ENCODE results near the gene ZNF878. TPM values are rescaled to one million over a fixed set of nuclear protein-coding genes. Genes with fewer than 3 reads are reported as not detected.
"Not testable (repeated sequence)": the region's sequence is repeated elsewhere in the genome, so short reads cannot be mapped to it uniquely, and the experiment has no call there.

Gene ZNF878
- total RNA-seq (2014; rRNA removed; shearing (Covaris generic)): 1.4 and 1.9 TPM in 2 replicates

- peak; percentile 96 for DNase-seq (ENCODE audit: low spot score)
- in situ Hi-C loops (cut with HindIII; ENCODE audit: low sequenced_read_pairs): no loop called here
These were observed at the start of gene ZNF878 for GRCh38 chr19:12052497-12053169. TSS of gene ZNF878 (minus strand) at chr19:12052961. CDS start at chr19:12052801, 160 bp downstream.

GRCh38 chr19:12098040-12098439 lies 45.3 kb upstream of the ZNF878 start:
- no peak for DNase-seq (ENCODE audit: low spot score)
- in situ Hi-C loops (cut with HindIII; ENCODE audit: low sequenced_read_pairs): no loop called here

- in situ Hi-C loops (cut with HindIII; ENCODE audit: low sequenced_read_pairs): no loop called here
- no peak for DNase-seq (ENCODE audit: low spot score)
These were observed 42.5 kb upstream of the ZNF878 start for GRCh38 chr19:12095111-12095790.

GRCh38 chr19:12093777-12094176 lies 41.0 kb upstream of the ZNF878 start:
- in situ Hi-C loops (cut with HindIII; ENCODE audit: low sequenced_read_pairs): no loop called here
- DNase-seq (ENCODE audit: low spot score): no peak

- DNase-seq (ENCODE audit: low spot score): no peak
- in situ Hi-C loops (cut with HindIII; ENCODE audit: low sequenced_read_pairs): no loop called here
These were observed 40.2 kb upstream of the ZNF878 start for GRCh38 chr19:12092956-12093355.

- in situ Hi-C loops (cut with HindIII; ENCODE audit: low sequenced_read_pairs): no loop called here
- DNase-seq (ENCODE audit: low spot score): peak; percentile 40
These were observed 39.5 kb upstream of the ZNF878 start for GRCh38 chr19:12092065-12092867.

- DNase-seq (ENCODE audit: low spot score): peak; percentile 21
- in situ Hi-C loops (cut with HindIII; ENCODE audit: low sequenced_read_pairs): no loop called here
These were observed 38.0 kb upstream of the ZNF878 start for GRCh38 chr19:12090807-12091206.

- no peak for DNase-seq (ENCODE audit: low spot score)
- in situ Hi-C loops (cut with HindIII; ENCODE audit: low sequenced_read_pairs): no loop called here
These were observed 32.5 kb upstream of the ZNF878 start for GRCh38 chr19:12085074-12085818.

- DNase-seq (ENCODE audit: low spot score); in situ Hi-C loops (cut with HindIII; ENCODE audit: low sequenced_read_pairs): not testable (repeated sequence)
These were observed 30.6 kb upstream of the ZNF878 start for GRCh38 chr19:12083336-12083735.

- DNase-seq (ENCODE audit: low spot score): no peak
- in situ Hi-C loops (cut with HindIII; ENCODE audit: low sequenced_read_pairs): no loop called here
These were observed 24.6 kb upstream of the ZNF878 start for GRCh38 chr19:12077375-12077774.

- DNase-seq (ENCODE audit: low spot score); in situ Hi-C loops (cut with HindIII; ENCODE audit: low sequenced_read_pairs): not testable (repeated sequence)
These were observed 23.6 kb upstream of the ZNF878 start for GRCh38 chr19:12076331-12076730.

- in situ Hi-C loops (cut with HindIII; ENCODE audit: low sequenced_read_pairs): no loop called here
- no peak for DNase-seq (ENCODE audit: low spot score)
These were observed 22.9 kb upstream of the ZNF878 start for GRCh38 chr19:12075538-12076139.

- peak; percentile 97 for DNase-seq (ENCODE audit: low spot score)
- in situ Hi-C loops (cut with HindIII; ENCODE audit: low sequenced_read_pairs): no loop called here
These were observed 12.1 kb upstream of the ZNF878 start, which contains the start of gene ZNF844 for GRCh38 chr19:12064590-12065538. TSS of gene ZNF844 (plus strand) at chr19:12064731. CDS start at chr19:12064874, 143 bp downstream.

GRCh38 chr19:12055784-12056183 lies 3.0 kb upstream of the ZNF878 start:
- no peak for DNase-seq (ENCODE audit: low spot score)
- in situ Hi-C loops (cut with HindIII; ENCODE audit: low sequenced_read_pairs): no loop called here

- in situ Hi-C loops (cut with HindIII; ENCODE audit: low sequenced_read_pairs): no loop called here
- peak; percentile 47 for DNase-seq (ENCODE audit: low spot score)
These were observed 667 bp downstream of the ZNF878 start for GRCh38 chr19:12052091-12052496.

GRCh38 chr19:12047868-12048267 lies 4.9 kb downstream of the ZNF878 start:
- in situ Hi-C loops (cut with HindIII; ENCODE audit: low sequenced_read_pairs): no loop called here
- DNase-seq (ENCODE audit: low spot score): no peak

GRCh38 chr19:12043752-12044422 lies 8.9 kb downstream of the ZNF878 start:
- in situ Hi-C loops (cut with HindIII; ENCODE audit: low sequenced_read_pairs): no loop called here
- DNase-seq (ENCODE audit: low spot score): no peak
